ENCODE measurements around the gene CRBN.

The CRBN gene

GRCh38 chr3:3110749-3111361, 68.6 kb downstream of the CRBN start:
- DNase-seq (ENCODE audit: low read depth, low spot score), result no peak

GRCh38 chr3:3110299-3110630, 69.2 kb downstream of the CRBN start, which contains the start of gene IL5RA:
Gene IL5RA, minus strand, starts transcription at chr3:3110374. Its CDS starts 5,390 bp downstream, at chr3:3104984.
- DNase-seq (ENCODE audit: low read depth, low spot score), result no peak

- DNase-seq (ENCODE audit: low read depth, low spot score), result no peak
These were observed 69.8 kb downstream of the CRBN start for GRCh38 chr3:3109407-3110298.

GRCh38 chr3:3107858-3108257, 71.6 kb downstream of the CRBN start:
- no peak for DNase-seq (ENCODE audit: low read depth, low spot score)

- DNase-seq (ENCODE audit: low read depth, low spot score), result no peak
These were observed 72.3 kb downstream of the CRBN start for GRCh38 chr3:3107181-3107580.

- no peak for DNase-seq (ENCODE audit: low read depth, low spot score)
These were observed 73.7 kb downstream of the CRBN start for GRCh38 chr3:3105815-3106214.

GRCh38 chr3:3105246-3105645, 74.2 kb downstream of the CRBN start:
- DNase-seq (ENCODE audit: low read depth, low spot score), result no peak

- no peak for DNase-seq (ENCODE audit: low read depth, low spot score)
These were observed 76.7 kb downstream of the CRBN start for GRCh38 chr3:3102751-3103150.

- no peak for DNase-seq (ENCODE audit: low read depth, low spot score)
These were observed 77.6 kb downstream of the CRBN start for GRCh38 chr3:3101660-3102458.

All from activated naive CD8-positive, alpha-beta T cell treated with anti-CD3 and anti-CD28 coated beads, Interleukin-2, amount 50 U/mL, for 16 hours (primary cell).